Neural cell (in vitro differentiated cells): ENCODE results near the gene PABPC1L2B.
"Not testable (repeated sequence)": the region's sequence is repeated elsewhere in the genome, so short reads cannot be mapped to it uniquely, and the experiment has no call there.

Experiments
- CTCF ChIP-seq: fragments of 450-650 bp; IDR thresholded peaks from 2 replicates; pipeline ENCODE4 v1.5.1; 2014; ENCODE audit warnings: antibody characterized with exemption, mild to moderate bottlenecking, moderate library complexity; ENCODE audit not compliant: poor library complexity, severe bottlenecking
- EP300 ChIP-seq: fragments of 450-650 bp; conservative IDR thresholded peaks from 2 replicates; pipeline ENCODE4 v1.6.1; 2014; ENCODE audit warnings: antibody characterized with exemption, mild to moderate bottlenecking, moderate library complexity; ENCODE audit not compliant: poor library complexity, severe bottlenecking
- EZH2 ChIP-seq: fragments of 200-600, 300-800 bp; shearing (Covaris generic), sonication (generic); IDR thresholded peaks from 2 replicates; pipeline ENCODE4 v1.6.1; 2014; ENCODE audit warnings: antibody characterized with exemption, low read length, borderline replicate concordance, mild to moderate bottlenecking; ENCODE audit not compliant: insufficient read depth, poor library complexity, severe bottlenecking
- MXI1 ChIP-seq: fragments of 450-650 bp; conservative IDR thresholded peaks from 2 replicates; pipeline ENCODE4 v1.6.1; 2014; ENCODE audit warnings: antibody characterized with exemption, mild to moderate bottlenecking; ENCODE audit not compliant: poor library complexity, severe bottlenecking
- POLR2AphosphoS5 ChIP-seq: IDR thresholded peaks from 2 replicates; pipeline ENCODE4 v1.6.1; 2012
- RAD21 ChIP-seq: fragments of 450-650 bp; conservative IDR thresholded peaks from 2 replicates; pipeline ENCODE4 v1.6.1; 2014; ENCODE audit warnings: antibody characterized with exemption, mild to moderate bottlenecking, moderate library complexity
- REST ChIP-seq: IDR thresholded peaks from 2 replicates; pipeline ENCODE4 v1.6.1; 2012; ENCODE audit warnings: borderline replicate concordance
- SMC3 ChIP-seq: fragments of 450-650 bp; conservative IDR thresholded peaks from 2 replicates; pipeline ENCODE4 v1.6.1; 2014; ENCODE audit warnings: antibody characterized with exemption, mild to moderate bottlenecking, moderate library complexity; ENCODE audit not compliant: poor library complexity

- TF ChIP-seq EZH2, MXI1, CTCF, REST, POLR2AphosphoS5, EP300, RAD21, SMC3: not testable (repeated sequence)
Measured at GRCh38 chrX:72974885-72975284, 27.9 kb upstream of the PABPC1L2B start.
